GM21529 (cell line): ENCODE measurements around the gene ATF4.

Experiments
- ATAC-seq: cut with Tn5 transposase; IDR thresholded peaks from one replicate; pipeline ENCODE4 v1.9.1; 2021; ENCODE audit not compliant: unreplicated experiment

ATF4 gene

GRCh38 chr22:39528080-39528661 lies 7.8 kb downstream of the ATF4 start:
- ATAC-seq: no peak

- ATAC-seq: peak; percentile 33
Measured at GRCh38 chr22:39528681-39529486, 8.5 kb downstream of the ATF4 start.

- ATAC-seq: no peak
Measured at GRCh38 chr22:39529487-39529851, 9.1 kb downstream of the ATF4 start.

GRCh38 chr22:39530116-39530515 lies 9.8 kb downstream of the ATF4 start:
- no peak for ATAC-seq

GRCh38 chr22:39530692-39531331 lies 10.4 kb downstream of the ATF4 start:
- no peak for ATAC-seq

- ATAC-seq: peak; percentile 61
Measured at GRCh38 chr22:39532215-39533073, 12.1 kb downstream of the ATF4 start, which contains the start of gene RPS19BP1. TSS of gene RPS19BP1 (minus strand) at chr22:39532748. CDS start at chr22:39532738, 10 bp downstream.

- no peak for ATAC-seq
Measured at GRCh38 chr22:39534092-39534506, 13.7 kb downstream of the ATF4 start.

- ATAC-seq: no peak
Measured at GRCh38 chr22:39534591-39535356, 14.4 kb downstream of the ATF4 start.

- no peak for ATAC-seq
Measured at GRCh38 chr22:39535357-39535725, 15.0 kb downstream of the ATF4 start.

GRCh38 chr22:39535831-39536449 lies 15.6 kb downstream of the ATF4 start:
- ATAC-seq: no peak

- ATAC-seq: no peak
Measured at GRCh38 chr22:39536711-39537110, 16.3 kb downstream of the ATF4 start.

- no peak for ATAC-seq
Measured at GRCh38 chr22:39537975-39538374, 17.6 kb downstream of the ATF4 start.

GRCh38 chr22:39543095-39543494 lies 22.7 kb downstream of the ATF4 start:
- no peak for ATAC-seq

- ATAC-seq: no peak
Measured at GRCh38 chr22:39545386-39546365, 25.3 kb downstream of the ATF4 start.

GRCh38 chr22:39546889-39547586 lies 26.7 kb downstream of the ATF4 start:
- no peak for ATAC-seq

- ATAC-seq: no peak
Measured at GRCh38 chr22:39547587-39547947, 27.2 kb downstream of the ATF4 start.

GRCh38 chr22:39553429-39553828 lies 33.1 kb downstream of the ATF4 start:
- no peak for ATAC-seq

- ATAC-seq: no peak
Measured at GRCh38 chr22:39554151-39554550, 33.8 kb downstream of the ATF4 start.
